Cortex of kidney (tissue), 1 donor: ENCODE data around the gene MCF2L2.

ENCODE experiments used
- DNase-seq: peaks from one replicate; lab custom pipeline; 2025; lab: John Stamatoyannopoulos, UW

Gene MCF2L2

DNA sequence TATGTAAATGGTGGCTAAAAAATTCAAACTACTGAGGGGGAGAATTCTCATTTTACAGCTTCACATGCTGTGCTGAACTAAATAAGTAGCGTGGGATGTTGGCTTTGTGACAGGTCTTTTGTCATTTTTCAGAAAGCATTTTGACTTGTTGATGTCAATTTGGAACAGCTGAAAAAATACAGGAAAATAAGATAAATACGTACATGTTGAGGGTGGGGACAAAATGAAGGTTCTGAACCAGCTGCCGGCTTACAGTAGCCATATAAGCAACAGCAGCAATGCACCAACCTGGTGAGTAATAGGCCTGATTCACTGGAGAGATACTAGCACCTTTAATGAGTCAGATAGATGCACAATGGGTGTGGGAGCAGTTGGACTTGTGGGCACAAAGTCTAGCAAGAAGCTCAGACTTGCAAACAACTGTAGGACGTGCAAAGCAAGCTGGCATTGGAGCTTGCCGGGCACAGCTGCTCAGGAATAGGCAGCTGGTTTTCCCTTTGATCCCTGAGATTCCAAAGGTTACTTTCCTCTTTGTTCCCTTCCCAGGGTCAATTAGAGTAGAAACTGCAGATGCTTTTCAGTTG lies 162.5 kb downstream of the MCF2L2 start:
- DNase-seq, result no peak

DNA sequence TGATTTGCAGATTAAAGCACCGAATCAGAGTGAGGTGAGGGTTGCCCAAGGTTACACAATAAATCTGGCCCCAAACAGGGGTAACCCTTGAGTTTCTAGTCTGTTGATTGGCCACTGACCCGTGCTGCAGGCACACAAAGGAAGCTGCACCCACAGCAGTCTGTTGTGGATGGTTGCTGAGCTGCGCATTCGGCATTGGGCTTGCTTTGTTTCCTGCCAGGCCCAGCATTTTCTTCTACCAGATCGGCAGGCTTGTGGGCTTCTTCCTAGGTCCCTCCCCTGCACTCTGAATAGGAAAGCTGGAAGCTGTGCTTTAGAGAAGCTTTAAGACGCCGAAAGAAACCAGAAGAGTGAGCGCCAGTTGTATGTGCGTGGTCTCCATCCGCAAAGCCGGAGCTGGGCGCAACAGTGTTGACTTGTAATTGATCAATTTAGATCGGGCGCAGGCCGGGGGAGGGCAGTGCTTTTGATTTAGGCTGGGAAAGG lies 163.2 kb downstream of the MCF2L2 start:
- no peak for DNase-seq

DNA sequence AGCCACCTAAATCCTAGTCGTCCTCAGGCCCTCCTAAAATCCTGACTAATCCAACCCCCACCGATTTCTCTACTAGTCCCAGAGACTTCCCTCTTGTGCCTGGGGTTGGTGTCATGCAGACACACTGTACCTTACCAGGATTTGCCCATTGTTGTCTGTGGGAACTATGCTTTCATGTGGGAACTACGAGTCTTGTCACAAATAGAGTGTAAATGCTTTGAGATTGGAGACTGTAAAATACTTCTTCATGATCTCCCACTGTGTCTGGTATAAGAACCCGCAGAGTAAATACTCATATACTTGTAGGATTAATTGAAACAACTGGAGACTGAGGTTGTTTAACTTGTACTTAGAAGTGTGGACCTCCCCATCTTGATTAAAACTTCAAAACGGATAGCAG lies 164.2 kb downstream of the MCF2L2 start:
- no peak for DNase-seq

DNA sequence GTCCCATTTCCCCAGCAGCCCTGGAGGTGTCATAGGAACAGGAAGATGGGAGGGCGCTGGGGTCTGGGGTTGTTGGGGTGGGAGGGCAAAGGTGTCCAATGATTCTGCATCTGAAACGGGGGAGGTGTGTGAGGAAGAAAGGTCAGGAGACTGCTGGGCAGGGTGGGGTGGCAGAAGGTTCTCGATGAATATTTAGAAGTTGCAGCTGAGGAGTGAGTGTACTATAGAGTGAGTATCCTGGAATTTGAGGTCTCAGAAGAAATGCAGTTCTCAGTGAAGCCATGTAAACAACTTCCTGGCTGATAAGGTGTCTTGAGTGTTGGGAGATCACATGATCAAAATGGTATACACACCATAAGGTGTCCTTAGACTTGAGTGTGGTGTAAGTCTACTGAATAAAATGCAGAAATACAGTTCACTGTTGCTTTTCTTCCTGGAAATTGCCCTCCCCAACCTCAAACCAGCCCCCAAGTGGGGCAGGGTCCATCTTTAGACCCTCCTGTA lies 165.5 kb downstream of the MCF2L2 start:
- no peak for DNase-seq

DNA sequence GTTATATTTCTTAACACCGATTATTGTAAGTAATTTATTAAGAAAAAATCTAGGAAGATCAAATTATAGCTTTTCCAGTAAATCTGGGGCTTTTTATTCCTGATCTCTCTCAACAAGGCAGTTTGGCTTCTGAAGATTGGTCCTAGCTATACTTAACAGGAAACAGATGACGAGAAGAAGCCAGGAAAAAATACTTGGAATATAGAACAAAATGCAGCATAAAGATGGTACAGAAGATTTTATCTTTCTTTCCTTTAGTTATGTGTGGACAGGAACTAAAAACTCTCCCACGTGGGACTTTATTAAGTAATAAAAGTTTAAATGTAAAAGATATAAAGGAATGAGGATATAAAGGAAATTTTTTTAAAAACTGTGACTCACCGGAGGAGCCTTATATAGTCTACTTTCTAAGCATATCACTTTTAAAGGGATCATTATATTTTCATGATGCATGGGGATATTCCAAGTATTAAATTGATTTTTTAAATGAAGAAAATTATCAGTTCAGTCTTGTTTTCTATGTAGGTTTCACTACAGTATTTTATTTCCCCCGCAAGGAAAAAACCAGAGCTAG lies 167.2 kb downstream of the MCF2L2 start:
- no peak for DNase-seq

DNA sequence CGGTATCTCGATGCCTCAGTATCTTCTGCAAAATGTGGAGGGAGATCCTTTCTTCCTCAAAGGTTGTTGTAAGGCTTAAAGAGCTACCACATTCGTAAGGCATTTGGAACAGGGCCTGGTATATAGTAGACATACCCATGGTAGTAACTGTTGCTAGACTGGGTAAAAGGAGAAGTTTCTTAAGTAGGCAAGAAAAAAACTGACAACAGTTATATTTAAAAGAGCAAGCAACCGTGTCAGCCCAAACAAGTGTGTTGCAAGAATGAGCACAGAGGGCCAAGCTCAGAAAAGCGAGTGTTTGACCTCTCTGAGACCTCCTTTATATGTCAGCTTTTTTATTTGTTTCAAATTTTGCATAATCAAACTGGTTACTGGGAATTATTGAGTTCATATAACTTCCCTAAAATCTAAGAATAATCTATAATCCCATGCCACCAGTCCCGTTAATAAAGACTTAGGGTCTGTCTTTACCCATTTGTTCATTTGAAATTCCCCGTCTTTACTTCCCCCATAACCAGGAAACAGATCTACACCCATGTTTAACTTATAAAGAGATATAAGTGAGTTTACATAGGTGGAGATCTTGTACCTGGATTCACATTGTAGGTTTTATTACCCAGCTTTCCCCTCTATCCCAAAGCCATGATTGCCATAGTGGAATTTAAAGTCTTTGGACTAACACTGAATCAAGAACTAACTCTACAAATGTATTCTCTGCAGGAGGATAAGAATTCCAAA lies 168.1 kb downstream of the MCF2L2 start:
- no peak for DNase-seq

DNA sequence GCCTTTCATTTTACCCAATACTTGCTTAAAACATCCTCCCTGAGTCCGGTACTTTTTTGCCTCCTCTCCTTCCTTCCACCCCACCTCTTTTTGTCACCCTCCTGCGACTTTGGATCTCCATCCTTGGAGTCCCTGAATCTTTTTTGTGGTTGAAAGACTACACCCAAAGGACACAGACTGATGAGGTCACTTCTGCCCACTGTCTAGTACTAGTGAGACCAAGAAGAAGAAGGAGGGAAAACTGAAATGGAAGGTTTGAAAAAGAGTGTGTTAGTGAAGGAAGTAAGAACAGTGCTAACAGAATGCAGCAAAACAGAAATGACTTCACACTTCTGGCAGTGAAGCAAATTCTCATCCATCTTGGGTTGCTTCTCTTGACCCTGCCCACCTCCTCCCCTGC lies 168.8 kb downstream of the MCF2L2 start:
- no peak for DNase-seq

DNA sequence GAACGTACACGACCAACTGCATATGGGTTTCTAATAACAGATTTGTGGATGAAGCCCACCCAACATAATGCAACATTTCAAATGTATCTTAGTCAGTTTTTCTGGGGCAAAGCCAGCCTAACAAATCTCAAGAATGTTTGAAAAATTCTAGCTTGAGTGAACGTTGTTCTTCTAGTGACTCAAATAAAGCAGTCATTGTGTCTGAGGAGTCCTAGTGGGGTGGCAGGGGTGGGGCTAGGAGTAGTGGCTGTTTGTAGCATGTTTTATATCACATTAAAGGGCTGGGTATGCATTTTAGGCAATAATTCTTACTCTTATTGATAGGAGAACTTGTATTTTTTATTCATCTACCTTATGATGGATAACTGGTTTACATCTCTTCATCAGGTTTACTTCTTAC lies 169.3 kb downstream of the MCF2L2 start:
- DNase-seq, result no peak

DNA sequence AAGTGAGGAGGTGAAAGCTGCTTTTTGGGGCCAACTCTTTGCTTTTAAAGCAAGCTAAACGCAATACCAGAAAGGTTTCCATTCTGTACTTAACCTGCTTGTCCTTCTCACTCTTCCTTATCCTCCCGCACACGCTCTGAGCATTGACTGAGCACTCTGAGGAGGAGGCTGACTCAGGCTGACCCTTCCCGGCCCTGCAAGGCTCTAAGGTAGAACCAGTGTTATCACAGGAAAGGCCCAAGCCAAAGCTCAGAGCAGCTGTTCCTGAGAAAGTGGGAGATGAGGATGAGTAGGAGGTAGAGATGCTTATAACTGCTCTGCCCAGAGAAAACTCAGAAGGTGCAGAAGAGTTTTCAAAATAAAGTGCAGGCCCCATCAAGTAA lies 173.1 kb downstream of the MCF2L2 start:
- DNase-seq, result no peak

DNA sequence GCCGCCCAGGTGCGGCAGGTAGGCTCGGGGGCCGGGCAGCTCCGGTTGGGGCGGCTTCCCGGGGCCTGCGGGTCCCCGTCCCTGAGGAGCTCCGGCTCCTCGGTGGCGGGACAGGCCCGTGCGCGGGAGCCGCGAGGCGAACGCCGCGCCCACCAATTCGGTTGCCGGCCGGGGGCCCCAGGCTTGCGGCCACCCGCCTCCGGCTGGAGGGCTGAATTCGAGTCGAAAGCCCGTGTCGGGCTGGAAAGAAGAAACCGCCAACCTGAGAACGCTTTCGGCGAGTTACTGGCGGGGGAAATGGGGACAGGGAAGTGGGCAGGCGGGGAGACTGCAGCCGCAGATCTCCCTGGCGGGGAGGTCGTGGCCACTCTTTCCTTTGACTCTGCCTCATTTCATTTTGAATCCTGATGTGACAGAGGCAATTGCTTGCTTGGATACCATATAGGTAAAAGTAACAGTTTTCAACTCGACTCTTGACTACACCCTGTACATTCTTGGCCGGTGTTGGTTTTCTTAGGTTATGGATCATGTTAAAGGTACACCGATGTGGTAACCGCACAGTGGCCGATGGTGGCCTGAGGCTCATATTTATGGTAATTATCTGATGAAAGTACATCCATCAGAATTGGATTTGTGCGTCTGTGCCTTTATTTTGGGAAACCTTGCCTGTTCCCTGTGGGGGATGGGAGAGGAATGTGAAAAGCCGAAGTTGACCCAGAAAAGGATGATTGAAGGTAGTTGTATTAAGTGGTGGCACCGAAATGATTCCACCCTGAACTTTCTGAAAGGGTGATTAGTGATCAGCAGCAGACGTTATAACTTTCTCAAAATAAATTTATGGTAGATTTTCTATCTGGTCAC lies 173.7 kb downstream of the MCF2L2 start:
- no peak for DNase-seq

DNA sequence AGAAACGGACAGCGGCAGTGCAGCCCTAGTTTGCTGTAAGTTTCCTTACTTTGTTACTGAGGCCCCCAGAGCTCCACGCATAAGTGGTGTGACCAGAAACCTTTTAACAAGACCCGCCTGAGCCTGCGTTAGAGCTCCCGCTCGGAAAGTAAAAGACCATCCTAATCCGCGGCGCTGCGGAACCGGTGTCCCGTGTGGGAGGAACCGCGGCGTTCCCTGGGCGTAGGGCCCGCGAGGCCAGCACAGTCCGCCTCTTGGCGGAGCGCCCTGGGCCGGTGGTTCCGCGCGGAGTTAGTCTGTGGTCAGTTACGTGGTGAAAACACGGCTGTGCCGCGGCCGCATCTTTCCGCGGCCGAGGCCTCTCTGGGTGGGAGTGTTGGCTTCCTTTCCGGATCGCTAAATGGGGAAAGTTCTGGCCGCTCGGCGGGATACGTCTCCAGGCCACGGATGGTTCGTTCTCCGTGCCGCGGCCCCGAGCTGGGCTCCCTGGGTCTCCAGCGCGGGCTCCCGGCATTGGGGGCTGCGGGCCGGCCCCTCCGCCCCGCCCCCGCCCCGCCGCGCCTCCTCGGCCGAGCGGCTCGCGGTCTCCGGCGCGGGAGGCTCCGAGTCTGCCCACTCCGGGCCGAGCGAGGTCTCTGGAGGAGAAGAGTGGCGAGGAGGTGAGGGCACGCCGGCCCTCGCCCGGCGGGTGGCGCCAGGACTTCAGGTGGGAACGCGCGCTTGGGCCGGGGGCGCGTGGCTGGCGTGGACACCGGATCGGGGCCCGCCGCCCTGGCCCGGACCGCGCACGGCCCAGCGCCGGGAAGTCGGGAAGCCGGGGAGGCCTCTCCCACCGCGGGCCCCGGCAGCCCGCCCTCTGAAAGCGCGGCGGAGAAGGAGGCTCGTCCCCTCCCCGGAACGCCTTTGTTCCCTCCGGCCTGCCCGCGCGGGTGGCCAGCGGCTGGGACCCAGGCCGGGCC lies 174.6 kb downstream of the MCF2L2 start:
- no peak for DNase-seq

DNA sequence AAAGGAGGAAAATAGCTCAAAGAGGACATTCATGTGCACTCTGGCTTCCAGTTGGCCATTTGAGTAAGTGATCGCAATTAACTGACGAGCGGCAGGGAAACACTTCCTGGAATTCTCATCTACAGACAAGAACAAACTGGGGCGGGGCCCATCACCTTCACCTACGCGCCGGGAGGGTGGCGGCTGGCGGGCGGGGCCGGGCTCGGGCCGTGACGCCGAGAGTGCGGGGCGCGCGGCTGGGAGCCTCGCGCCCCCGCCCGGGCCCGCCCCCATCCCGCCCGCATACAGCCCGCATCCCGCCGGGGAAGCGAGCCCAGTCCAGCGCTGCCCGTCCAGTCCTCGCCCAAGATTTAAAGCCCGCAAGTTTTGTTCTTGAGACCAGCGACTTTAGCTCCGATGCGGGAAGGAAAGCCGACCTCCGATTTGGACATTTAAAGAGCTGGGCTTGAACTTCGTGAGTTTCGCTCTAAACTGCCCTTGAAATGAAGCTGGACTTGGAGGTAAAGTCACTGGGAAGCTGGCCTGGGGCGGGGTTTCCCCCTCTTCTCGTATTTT lies 175.4 kb downstream of the MCF2L2 start, which contains the start of gene B3GNT5:
Gene B3GNT5, plus strand, starts transcription at position 281 of the 555 bp plus-strand sequence. CDS start 16,546 bp downstream, outside the sequence.
- no peak for DNase-seq

DNA sequence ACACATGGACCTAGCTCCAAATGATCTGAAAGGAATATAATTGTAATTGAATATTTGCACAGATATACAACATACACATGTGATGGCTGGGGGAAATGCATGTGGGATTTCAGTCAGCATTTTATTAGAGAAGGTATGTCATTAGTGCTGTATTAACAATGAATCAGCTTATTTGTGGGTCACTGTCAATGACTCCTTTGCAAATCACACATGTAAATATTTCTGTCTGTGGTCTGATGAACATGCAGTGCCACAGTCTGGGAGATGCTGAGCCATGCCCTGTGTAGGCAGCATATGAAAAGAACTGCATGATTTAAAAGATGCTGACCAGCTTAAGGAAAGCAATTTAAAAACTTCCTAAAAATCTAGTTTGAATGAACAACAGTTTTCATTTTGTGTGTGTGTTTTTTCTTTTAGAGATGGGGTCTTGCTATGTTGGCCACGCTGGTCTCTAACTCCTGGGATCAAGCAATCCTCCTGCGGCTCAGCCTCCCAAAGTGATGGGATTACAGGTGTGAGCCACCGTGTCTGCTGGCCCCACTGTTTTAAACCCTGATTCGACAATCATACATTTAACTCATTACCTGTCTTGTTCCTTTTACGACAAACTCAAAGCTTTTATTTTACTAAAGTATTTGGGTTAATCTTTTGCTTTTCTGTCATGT lies 176.2 kb downstream of the MCF2L2 start:
- DNase-seq, result no peak

DNA sequence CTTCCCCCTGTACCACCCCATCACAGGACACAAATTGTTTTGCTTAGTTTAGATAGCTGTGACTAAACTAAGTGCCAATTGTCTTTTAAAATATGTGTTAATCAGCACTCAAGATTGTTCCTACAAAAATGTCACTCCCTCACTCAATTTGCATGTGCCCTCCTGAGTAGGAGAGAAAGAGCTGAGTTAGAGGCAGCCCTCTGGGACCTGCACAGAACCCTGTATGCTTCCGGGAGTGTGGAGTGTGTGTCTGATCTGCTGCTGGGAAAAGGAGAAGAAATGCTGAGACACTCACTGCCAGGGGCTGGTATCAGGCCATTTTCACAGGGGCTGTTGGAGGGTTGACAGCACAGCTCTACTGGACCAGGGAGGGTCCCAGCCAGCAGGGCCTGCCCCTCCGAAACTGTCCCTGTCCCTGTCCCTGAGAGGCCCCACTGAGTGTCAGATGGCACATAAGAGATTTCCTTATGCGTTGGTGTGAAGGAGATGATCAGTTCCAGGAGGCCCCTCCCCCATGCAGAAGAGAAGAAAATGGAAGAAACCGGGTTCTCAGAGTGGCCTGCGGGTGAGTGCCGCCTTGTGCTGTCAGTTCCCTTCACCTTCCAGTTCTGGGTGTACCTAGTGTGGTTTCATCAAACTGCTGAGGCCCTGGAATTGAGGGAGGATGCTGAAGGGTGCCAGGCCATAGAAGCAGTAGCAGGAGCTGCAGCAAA lies 179.3 kb downstream of the MCF2L2 start:
- no peak for DNase-seq

DNA sequence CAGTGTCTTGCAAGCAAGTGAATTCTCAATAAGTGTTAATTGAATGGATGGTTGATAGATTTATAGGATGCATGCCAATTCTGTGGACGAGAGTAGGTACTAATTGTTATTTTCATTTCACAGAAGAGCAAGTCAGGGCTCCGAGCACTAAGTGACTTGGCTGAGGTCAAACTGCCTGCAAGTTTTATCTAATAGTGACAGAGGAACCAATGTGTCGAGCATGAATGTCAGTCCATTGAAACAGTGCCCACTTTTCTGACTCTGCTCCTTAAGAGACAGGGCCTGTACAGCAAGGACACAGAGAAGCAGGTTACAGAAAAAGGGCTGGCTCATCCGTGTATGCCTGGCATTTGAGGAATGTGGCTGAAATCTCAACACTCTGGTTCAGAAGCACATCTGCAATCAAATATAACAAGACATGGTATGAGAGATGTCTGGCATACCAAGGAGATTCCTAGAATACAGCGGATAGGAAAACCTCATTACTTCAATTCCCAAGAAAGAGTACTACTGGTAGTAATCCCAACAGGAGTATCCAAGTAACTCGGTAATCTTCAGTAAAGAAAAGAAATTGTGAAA lies 181.3 kb downstream of the MCF2L2 start:
- DNase-seq, result no peak

DNA sequence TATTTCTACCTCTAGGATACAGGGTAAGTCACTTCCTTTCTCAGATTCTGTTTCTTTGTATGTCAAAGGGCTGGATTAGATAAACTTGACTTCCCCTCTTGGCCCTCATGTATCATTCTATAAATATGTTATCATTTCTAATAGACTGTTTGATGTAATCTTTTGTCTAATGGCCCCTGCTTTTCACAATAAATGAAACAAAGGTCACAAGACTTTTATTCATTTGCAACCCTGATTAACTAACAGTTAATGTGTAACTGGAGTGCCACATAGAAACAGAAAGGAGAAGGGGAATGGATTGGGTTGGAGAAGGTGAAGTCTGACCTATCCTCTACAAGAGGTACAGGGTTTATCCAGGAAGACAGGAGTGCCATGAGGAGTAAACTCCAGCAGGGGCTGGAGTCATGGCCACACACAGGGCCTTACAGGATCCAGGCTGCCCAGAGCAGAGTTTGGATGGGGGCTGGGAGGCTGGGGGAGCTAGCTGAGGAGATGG lies 183.4 kb downstream of the MCF2L2 start:
- DNase-seq, result no peak

DNA sequence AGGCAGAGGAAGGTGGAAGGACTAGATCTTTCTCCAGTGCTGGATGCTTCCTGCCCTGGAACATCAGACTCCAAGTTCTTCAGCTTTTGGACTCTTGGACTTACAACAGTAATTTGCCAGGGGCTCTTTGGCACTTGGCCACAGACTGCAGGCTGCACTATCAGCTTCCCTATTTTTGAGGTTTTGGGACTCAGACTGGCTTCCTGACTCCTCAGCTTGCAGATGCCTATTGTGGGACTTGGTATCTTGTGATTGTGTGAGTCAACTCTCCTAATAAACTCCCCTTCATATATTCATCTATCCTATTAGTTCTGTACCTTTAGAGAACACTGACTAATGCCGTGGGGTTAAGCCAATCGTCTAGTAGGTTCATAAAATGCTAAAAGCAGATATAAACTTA lies 184.2 kb downstream of the MCF2L2 start:
- no peak for DNase-seq

DNA sequence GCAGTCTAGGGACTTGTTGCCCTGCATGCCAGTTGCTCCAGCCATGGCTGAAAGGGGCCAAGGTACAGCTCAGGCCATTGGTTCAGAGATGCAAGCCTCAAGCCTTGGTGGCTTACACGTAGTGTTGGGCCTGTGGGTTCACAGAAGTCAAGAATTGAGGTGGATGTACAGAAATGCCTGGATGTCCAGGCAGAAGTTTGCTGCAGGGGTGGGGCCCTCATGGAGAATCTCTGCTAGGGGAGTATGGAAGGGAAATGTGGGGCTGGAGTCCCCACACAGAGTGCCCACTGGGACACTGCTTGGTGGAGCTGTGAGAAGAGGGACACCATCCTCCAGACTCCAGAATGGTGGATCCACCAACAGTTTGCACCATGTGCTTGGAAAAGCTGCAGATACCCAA lies 186.0 kb downstream of the MCF2L2 start:
- no peak for DNase-seq

DNA sequence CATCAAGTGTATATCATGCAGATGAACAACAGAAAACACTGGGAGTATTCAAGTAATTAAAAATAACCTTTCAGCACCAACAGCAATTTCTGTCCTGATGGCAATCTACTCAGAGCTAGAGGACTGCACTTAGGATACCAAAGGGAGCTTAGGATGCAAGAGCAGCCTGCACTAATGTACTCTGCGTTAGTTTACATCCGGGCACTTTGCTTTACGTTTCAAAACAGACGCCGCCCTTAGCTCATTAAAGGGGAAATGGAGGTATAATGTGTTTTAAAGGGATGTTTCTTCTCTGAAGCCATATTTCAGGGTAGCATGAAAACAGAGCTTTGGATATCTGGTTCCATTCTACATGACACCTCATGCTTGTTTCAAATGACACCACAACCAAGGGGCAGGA lies 189.4 kb downstream of the MCF2L2 start:
- no peak for DNase-seq
